Measurements from ENCODE around the gene ADH1A.

Gene ADH1A

GRCh38 chr4:99276417-99276816, 14.4 kb downstream of the ADH1A start:
- TF ChIP-seq, protein P1, sequence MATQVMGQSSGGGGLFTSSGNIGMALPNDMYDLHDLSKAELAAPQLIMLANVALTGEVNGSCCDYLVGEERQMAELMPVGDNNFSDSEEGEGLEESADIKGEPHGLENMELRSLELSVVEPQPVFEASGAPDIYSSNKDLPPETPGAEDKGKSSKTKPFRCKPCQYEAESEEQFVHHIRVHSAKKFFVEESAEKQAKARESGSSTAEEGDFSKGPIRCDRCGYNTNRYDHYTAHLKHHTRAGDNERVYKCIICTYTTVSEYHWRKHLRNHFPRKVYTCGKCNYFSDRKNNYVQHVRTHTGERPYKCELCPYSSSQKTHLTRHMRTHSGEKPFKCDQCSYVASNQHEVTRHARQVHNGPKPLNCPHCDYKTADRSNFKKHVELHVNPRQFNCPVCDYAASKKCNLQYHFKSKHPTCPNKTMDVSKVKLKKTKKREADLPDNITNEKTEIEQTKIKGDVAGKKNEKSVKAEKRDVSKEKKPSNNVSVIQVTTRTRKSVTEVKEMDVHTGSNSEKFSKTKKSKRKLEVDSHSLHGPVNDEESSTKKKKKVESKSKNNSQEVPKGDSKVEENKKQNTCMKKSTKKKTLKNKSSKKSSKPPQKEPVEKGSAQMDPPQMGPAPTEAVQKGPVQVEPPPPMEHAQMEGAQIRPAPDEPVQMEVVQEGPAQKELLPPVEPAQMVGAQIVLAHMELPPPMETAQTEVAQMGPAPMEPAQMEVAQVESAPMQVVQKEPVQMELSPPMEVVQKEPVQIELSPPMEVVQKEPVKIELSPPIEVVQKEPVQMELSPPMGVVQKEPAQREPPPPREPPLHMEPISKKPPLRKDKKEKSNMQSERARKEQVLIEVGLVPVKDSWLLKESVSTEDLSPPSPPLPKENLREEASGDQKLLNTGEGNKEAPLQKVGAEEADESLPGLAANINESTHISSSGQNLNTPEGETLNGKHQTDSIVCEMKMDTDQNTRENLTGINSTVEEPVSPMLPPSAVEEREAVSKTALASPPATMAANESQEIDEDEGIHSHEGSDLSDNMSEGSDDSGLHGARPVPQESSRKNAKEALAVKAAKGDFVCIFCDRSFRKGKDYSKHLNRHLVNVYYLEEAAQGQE (IDR thresholded peaks at IDR 0.05; ENCODE audit: insufficient replicate concordance, low read depth), result no peak
- TF ChIP-seq, protein P2, sequence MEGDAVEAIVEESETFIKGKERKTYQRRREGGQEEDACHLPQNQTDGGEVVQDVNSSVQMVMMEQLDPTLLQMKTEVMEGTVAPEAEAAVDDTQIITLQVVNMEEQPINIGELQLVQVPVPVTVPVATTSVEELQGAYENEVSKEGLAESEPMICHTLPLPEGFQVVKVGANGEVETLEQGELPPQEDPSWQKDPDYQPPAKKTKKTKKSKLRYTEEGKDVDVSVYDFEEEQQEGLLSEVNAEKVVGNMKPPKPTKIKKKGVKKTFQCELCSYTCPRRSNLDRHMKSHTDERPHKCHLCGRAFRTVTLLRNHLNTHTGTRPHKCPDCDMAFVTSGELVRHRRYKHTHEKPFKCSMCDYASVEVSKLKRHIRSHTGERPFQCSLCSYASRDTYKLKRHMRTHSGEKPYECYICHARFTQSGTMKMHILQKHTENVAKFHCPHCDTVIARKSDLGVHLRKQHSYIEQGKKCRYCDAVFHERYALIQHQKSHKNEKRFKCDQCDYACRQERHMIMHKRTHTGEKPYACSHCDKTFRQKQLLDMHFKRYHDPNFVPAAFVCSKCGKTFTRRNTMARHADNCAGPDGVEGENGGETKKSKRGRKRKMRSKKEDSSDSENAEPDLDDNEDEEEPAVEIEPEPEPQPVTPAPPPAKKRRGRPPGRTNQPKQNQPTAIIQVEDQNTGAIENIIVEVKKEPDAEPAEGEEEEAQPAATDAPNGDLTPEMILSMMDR (IDR thresholded peaks at IDR 0.05; ENCODE audit: insufficient read depth, low read length), result no peak
- TF ChIP-seq GABPA (IDR thresholded peaks at IDR 0.05; ENCODE audit: low read depth) (no peak), SPI1 (IDR thresholded peaks at IDR 0.05; ENCODE audit: borderline replicate concordance, low read depth) (no peak), POLR2AphosphoS5 (IDR thresholded peaks at IDR 0.05; ENCODE audit: low read depth) (no peak)
- no peaks in the 10 kb centered on the region for H3K27me3 ChIP-seq (ENCODE audit: insufficient read depth, poor library complexity, severe bottlenecking)
- no peak overlapping the region for H3K27ac ChIP-seq (replicated peaks)
- H3K4me3 ChIP-seq (replicated peaks; ENCODE audit: insufficient read depth, low read length), result no peak overlapping the region
- DNase-seq (ENCODE audit: low read depth in 1 of 2, low spot score in 1 of 2), result no peak

GRCh38 chr4:99275885-99276284, 14.9 kb downstream of the ADH1A start:
- TF ChIP-seq GABPA (IDR thresholded peaks at IDR 0.05; ENCODE audit: low read depth), result no peak
- H3K27ac ChIP-seq (replicated peaks), result no peak overlapping the region
- no peaks in the 10 kb centered on the region for H3K27me3 ChIP-seq (ENCODE audit: insufficient read depth, poor library complexity, severe bottlenecking)
- no peak overlapping the region for H3K4me3 ChIP-seq (replicated peaks; ENCODE audit: insufficient read depth, low read length)
- no peak for DNase-seq (ENCODE audit: low read depth in 1 of 2, low spot score in 1 of 2)

DNA sequence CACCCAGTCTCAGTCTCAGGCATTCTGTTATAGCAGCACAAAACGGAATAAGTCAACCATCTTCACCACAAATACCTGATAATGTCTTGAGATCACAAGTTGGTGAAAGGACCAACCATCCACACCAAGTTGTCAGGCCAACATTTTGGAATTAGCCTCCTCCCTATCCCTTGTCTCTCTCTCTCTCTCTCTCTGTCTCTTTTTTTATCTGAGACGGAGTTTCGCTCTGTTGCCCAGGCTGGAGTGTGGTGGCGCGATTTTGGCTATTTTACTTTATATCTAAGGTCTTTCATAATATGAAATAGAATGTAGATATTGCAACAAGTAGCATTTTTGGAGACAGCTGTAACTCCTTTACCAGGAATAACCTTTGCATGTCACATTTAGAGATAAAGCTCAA, 15.7 kb downstream of the ADH1A start:
- no peak for DNase-seq (ENCODE audit: low read depth in 1 of 2, low spot score in 1 of 2)
- H3K27me3 ChIP-seq (ENCODE audit: insufficient read depth, poor library complexity, severe bottlenecking), result no peaks in the 10 kb centered on the region
- TF ChIP-seq GABPA (IDR thresholded peaks at IDR 0.05; ENCODE audit: low read depth) (no peak), SPI1 (IDR thresholded peaks at IDR 0.05; ENCODE audit: borderline replicate concordance, low read depth) (no peak), POLR2AphosphoS5 (IDR thresholded peaks at IDR 0.05; ENCODE audit: low read depth) (no peak)
- TF ChIP-seq, protein P1 (IDR thresholded peaks at IDR 0.05; ENCODE audit: insufficient replicate concordance, low read depth), result no peak
- TF ChIP-seq, protein P2 (IDR thresholded peaks at IDR 0.05; ENCODE audit: insufficient read depth, low read length), result no peak
- no peak overlapping the region for H3K27ac ChIP-seq (replicated peaks)
- no peak overlapping the region for H3K4me3 ChIP-seq (replicated peaks; ENCODE audit: insufficient read depth, low read length)

- H3K27me3 ChIP-seq (ENCODE audit: insufficient read depth, poor library complexity, severe bottlenecking), result no peaks in the 10 kb centered on the region
- TF ChIP-seq, protein P2 (IDR thresholded peaks at IDR 0.05; ENCODE audit: insufficient read depth, low read length), result no peak
- TF ChIP-seq, protein P1 (IDR thresholded peaks at IDR 0.05; ENCODE audit: insufficient replicate concordance, low read depth), result no peak
- no peak for TF ChIP-seq SPI1 (IDR thresholded peaks at IDR 0.05; ENCODE audit: borderline replicate concordance, low read depth)
- TF ChIP-seq POLR2AphosphoS5 (IDR thresholded peaks at IDR 0.05; ENCODE audit: low read depth), result no peak
- no peak for TF ChIP-seq GABPA (IDR thresholded peaks at IDR 0.05; ENCODE audit: low read depth)
- H3K4me3 ChIP-seq (replicated peaks; ENCODE audit: insufficient read depth, low read length), result no peak overlapping the region
- H3K27ac ChIP-seq (replicated peaks), result no peak overlapping the region
- DNase-seq (ENCODE audit: low read depth in 1 of 2, low spot score in 1 of 2), result no peak
Observed at GRCh38 chr4:99273704-99274103, 17.1 kb downstream of the ADH1A start.

All from HL-60 (cell line).